HCT116 (cell line): ENCODE measurements around the gene KRT74.

ENCODE experiments used
- EGR1 ChIP-seq: IDR thresholded peaks from 2 replicates; pipeline ENCODE4 v1.6.1; 2012; ENCODE audit warnings: low read depth
- EZH2 ChIP-seq: fragments of 200-600 bp; sonication (generic); IDR thresholded peaks from 2 replicates; pipeline ENCODE4 v1.6.1; 2017; ENCODE audit warnings: antibody characterized with exemption, mixed run types
- POLR2A ChIP-seq: IDR thresholded peaks from 2 replicates; pipeline ENCODE4 v1.7.0; 2011; ENCODE audit warnings: borderline replicate concordance; ENCODE audit not compliant: insufficient read depth, insufficient read length; ENCODE audit errors: extremely low read depth
- POLR2AphosphoS5 ChIP-seq: IDR thresholded peaks from 2 replicates; pipeline ENCODE4 v1.6.1; 2011; ENCODE audit warnings: mild to moderate bottlenecking, low read depth, low read length, moderate library complexity
- TF ChIP-seq, protein P1 (sequence below), 3 experiments: fragments of 200-600 bp in 1 of 3; sonication (generic) in 1 of 3; IDR thresholded peaks in 2 of 3; conservative IDR thresholded peaks in 1 of 3; 2 replicates each; pipeline ENCODE4 v1.5.1; 2012 to 2017; ENCODE audit warnings: low read depth in 2 of 3, low read length in 2 of 3, antibody characterized with exemption in 1 of 3, borderline replicate concordance in 1 of 3, control low read depth in 1 of 3, mild to moderate bottlenecking in 1 of 3, mixed read lengths in 1 of 3, mixed run types in 1 of 3, moderate library complexity in 1 of 3; ENCODE audit not compliant: insufficient read depth in 1 of 3

DNA sequence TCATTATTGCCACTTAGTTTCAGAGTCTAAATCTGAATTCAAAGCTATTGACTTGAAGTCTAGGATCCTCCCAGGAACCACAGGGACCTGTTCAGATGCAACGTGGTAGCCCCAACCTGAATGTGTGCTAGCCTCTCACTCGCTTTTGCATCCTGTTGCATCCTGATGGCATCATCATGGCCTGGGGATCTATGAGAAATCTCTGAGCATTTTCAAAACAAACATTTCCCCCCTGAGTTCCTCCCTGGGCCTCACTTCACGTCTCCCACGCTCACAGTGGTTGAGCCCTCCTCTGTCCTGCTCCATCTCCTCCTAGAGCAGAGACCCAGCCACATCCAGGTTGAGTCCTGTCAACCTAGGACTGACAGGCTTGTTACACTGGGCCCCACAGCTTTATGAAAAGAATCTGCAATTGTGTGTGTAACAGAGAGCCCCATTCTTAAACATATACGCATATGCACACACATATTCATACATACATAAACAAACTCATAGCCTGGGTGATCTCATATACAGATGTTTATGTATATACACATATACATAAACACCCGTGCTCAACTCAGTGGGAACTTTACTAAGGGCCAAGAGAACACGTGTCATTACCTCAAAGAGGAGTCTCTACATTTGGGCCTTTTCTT is 33.1 kb upstream of the KRT74 start:
- TF ChIP-seq POLR2A (no peak), EZH2 (no peak), EGR1 (no peak), POLR2AphosphoS5 (no peak)
- TF ChIP-seq, protein P1, sequence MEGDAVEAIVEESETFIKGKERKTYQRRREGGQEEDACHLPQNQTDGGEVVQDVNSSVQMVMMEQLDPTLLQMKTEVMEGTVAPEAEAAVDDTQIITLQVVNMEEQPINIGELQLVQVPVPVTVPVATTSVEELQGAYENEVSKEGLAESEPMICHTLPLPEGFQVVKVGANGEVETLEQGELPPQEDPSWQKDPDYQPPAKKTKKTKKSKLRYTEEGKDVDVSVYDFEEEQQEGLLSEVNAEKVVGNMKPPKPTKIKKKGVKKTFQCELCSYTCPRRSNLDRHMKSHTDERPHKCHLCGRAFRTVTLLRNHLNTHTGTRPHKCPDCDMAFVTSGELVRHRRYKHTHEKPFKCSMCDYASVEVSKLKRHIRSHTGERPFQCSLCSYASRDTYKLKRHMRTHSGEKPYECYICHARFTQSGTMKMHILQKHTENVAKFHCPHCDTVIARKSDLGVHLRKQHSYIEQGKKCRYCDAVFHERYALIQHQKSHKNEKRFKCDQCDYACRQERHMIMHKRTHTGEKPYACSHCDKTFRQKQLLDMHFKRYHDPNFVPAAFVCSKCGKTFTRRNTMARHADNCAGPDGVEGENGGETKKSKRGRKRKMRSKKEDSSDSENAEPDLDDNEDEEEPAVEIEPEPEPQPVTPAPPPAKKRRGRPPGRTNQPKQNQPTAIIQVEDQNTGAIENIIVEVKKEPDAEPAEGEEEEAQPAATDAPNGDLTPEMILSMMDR (IDR thresholded peaks at IDR 0.05 in 2 of 3, conservative IDR thresholded peaks at IDR 0.05 in 1 of 3; ENCODE audit: borderline replicate concordance in 1 of 3, insufficient read depth in 1 of 3, low read depth in 2 of 3, low read length in 2 of 3) = no peak
